ENCODE results near the gene ELOVL6. TPM values are rescaled to one million over a fixed set of nuclear protein-coding genes. Genes with fewer than 3 reads are reported as not detected.

The ELOVL6 gene
- polyA plus RNA-seq, 3 donors from 2014 or later = 2.6 to 9.1 (median 7.3) TPM

GRCh38 chr4:110033355-110034025 is 164.9 kb downstream of the ELOVL6 start:
- H3K4me3 Mint-ChIP-seq = peak overlapping the region in 2 of 5 donors; percentile 3 to 41
- peaks cover 0 to 4% (median 0%) of the 10 kb centered on the region in 3 donors for H3K36me3 Mint-ChIP-seq
- H3K27me3 Mint-ChIP-seq (ENCODE audit: low read depth in 3 of 3) = peaks cover 2 to 5% (median 3%) of the 10 kb centered on the region in 3 donors
- H3K4me1 Mint-ChIP-seq = peaks cover 9 to 13% of the 10 kb centered on the region in 2 donors
- H3K27ac Mint-ChIP-seq = no peak overlapping the region
- no peak for DNase-seq
- H3K9me3 Mint-ChIP-seq = peaks cover 0 to 4% (median 0%) of the 10 kb centered on the region in 6 donors

DNA sequence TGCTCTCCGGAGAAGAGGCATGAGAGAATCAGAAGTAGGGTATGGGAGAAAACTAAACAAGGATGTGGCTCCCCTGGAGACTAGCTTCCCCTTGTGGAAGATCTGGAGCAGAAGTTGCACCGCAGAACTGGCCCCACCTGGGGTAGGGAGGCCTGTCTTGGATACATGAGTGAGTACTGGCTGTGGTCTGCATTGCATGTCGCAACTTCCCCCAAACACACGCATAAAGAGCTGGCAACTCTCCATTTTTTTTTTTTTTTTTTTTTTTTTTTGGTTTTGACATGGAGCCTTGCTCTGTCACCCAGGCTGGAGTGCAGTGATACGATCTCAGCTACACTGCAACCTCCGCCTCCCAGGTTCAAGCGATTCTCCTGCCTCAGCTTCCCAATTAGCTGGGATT is 165.8 kb downstream of the ELOVL6 start:
- peaks cover 0 to 4% (median 0%) of the 10 kb centered on the region in 6 donors for H3K9me3 Mint-ChIP-seq
- peaks cover 9 to 13% of the 10 kb centered on the region in 2 donors for H3K4me1 Mint-ChIP-seq
- H3K27ac Mint-ChIP-seq = no peak overlapping the region
- DNase-seq = no peak
- H3K36me3 Mint-ChIP-seq = peaks cover 0 to 4% (median 0%) of the 10 kb centered on the region in 3 donors
- peaks cover 2 to 5% (median 3%) of the 10 kb centered on the region in 3 donors for H3K27me3 Mint-ChIP-seq (ENCODE audit: low read depth in 3 of 3)
- no peak overlapping the region for H3K4me3 Mint-ChIP-seq

DNA sequence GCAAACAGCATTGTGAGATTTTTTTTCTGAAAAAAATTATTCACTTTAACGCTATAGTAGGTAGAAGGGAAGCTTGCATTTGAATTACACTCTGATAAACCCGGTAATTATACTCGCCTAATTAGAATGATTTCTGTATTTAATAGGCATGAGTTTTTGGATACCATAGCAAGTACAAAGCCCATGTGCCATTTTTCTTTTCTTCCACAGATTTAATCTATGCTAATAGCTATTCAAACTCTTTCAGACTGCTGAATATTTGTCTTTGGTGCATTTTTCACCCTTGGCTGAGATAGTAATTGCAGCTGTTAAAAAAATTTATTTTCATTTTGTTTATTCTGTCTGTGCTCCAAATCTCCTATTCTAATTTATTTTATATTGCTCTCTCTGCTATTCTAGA is 172.7 kb downstream of the ELOVL6 start:
- H3K4me3 Mint-ChIP-seq = no peak overlapping the region
- H3K27me3 Mint-ChIP-seq (ENCODE audit: low read depth in 3 of 3) = peaks cover 2% of the 10 kb centered on the region in 3 donors
- DNase-seq = no peak

DNA sequence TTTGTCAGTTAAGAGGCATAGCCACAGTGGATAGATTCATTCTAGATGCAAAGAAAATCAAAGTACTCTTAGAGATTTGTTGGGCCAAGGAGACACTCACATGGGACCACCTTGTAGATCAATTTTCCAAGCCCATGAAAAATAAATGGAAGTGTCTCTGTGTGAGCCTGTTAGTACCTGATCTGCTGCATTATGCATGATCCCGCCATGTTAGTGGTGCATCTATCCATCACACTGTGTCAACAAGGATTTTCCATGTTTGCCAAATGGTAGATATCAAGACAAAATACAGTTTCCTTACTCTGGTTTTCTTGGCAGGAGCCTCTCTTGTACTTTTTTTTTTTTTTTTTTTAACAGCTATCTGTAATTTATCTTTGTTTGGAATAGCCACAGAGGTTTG is 173.4 kb downstream of the ELOVL6 start:
- H3K36me3 Mint-ChIP-seq = no peaks in the 10 kb centered on the region
- no peak for DNase-seq
- no peak overlapping the region for H3K4me3 Mint-ChIP-seq
- peaks cover 2% of the 10 kb centered on the region in 3 donors for H3K27me3 Mint-ChIP-seq (ENCODE audit: low read depth in 3 of 3)
- no peak overlapping the region for H3K27ac Mint-ChIP-seq
- H3K9me3 Mint-ChIP-seq = no peaks in the 10 kb centered on the region
- no peaks in the 10 kb centered on the region for H3K4me1 Mint-ChIP-seq

More for the DNA sequence above, 172.7 kb downstream of the ELOVL6 start:
- no peaks in the 10 kb centered on the region for H3K9me3 Mint-ChIP-seq
- H3K36me3 Mint-ChIP-seq = no peaks in the 10 kb centered on the region
- H3K4me1 Mint-ChIP-seq = no peaks in the 10 kb centered on the region
- H3K27ac Mint-ChIP-seq = no peak overlapping the region

- Mint-ChIP-seq H3K36me3 (no peaks in the 10 kb centered on the region), H3K27ac (no peak overlapping the region), H3K9me3 (no peaks in the 10 kb centered on the region), H3K4me3 (no peak overlapping the region), H3K27me3 (ENCODE audit: low read depth in 3 of 3) (peaks cover 0 to 4% (median 2%) of the 10 kb centered on the region in 3 donors), H3K4me1 (no peaks in the 10 kb centered on the region)
- no peak for DNase-seq
Observed at GRCh38 chr4:110022457-110022856, 176.0 kb downstream of the ELOVL6 start.

- Mint-ChIP-seq H3K27me3 (ENCODE audit: low read depth in 3 of 3) (peaks cover 0 to 4% (median 2%) of the 10 kb centered on the region in 3 donors), H3K9me3 (no peaks in the 10 kb centered on the region), H3K27ac (no peak overlapping the region), H3K4me1 (no peaks in the 10 kb centered on the region), H3K36me3 (no peaks in the 10 kb centered on the region), H3K4me3 (no peak overlapping the region)
- no peak for DNase-seq
Observed at GRCh38 chr4:110020646-110021443, 177.6 kb downstream of the ELOVL6 start.

- no peak overlapping the region for H3K27ac Mint-ChIP-seq
- no peaks in the 10 kb centered on the region for H3K9me3 Mint-ChIP-seq
- DNase-seq = no peak
- H3K4me3 Mint-ChIP-seq = no peak overlapping the region
- H3K27me3 Mint-ChIP-seq (ENCODE audit: low read depth in 3 of 3) = peaks cover 0 to 4% (median 2%) of the 10 kb centered on the region in 3 donors
- H3K4me1 Mint-ChIP-seq = no peaks in the 10 kb centered on the region
- no peaks in the 10 kb centered on the region for H3K36me3 Mint-ChIP-seq
Observed at GRCh38 chr4:110020139-110020538, 178.3 kb downstream of the ELOVL6 start.

DNA sequence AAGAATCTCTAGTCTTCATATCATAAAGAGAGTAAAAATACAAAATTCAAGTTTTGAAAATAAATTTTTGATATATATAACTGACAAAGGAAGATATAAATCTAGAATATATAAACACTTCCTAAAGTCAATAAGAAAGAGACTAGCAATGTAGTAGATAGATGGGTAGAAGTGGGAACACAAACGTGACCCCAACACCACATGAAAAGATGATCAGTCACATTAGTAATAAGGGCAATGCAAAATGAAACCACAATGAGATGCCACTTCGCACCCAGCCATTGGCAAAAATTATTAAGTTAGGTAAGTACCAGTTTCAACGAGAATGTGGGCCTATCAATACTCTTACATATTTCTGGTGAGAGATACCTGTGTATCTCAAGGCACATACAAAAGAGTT is 179.3 kb downstream of the ELOVL6 start:
- Mint-ChIP-seq H3K27me3 (ENCODE audit: low read depth in 3 of 3) (peaks cover 0 to 4% (median 4%) of the 10 kb centered on the region in 3 donors), H3K9me3 (no peaks in the 10 kb centered on the region), H3K27ac (no peak overlapping the region), H3K36me3 (no peaks in the 10 kb centered on the region), H3K4me1 (no peaks in the 10 kb centered on the region), H3K4me3 (no peak overlapping the region)
- DNase-seq = no peak

GRCh38 chr4:110014233-110014632 is 184.2 kb downstream of the ELOVL6 start:
- Mint-ChIP-seq H3K27ac (no peak overlapping the region), H3K4me3 (no peak overlapping the region), H3K4me1 (no peaks in the 10 kb centered on the region), H3K9me3 (no peaks in the 10 kb centered on the region), H3K36me3 (no peaks in the 10 kb centered on the region), H3K27me3 (ENCODE audit: low read depth in 3 of 3) (peaks cover 0 to 4% (median 2%) of the 10 kb centered on the region in 3 donors)
- DNase-seq = no peak

DNA sequence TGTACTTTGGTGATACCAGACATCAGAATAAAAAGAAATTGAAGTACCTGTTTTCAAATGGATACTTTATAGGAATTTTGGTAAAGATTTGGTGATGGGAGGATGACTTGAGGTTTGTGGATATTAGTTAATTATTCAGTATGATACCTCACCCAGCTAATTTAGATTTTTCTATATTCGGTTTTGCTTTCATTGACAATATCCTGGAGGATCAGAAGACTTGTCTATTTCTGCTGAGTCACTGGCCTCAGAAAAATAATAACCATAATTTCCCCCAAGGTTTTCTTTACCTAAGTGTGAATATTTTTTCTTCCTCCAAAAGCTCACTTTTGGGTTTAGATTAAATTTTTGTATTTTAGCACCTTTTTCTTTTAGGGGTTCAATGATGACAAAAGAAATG is 185.5 kb downstream of the ELOVL6 start:
- peaks cover 0 to 4% of the 10 kb centered on the region in 2 donors for H3K4me1 Mint-ChIP-seq
- no peak overlapping the region for H3K27ac Mint-ChIP-seq
- H3K4me3 Mint-ChIP-seq = no peak overlapping the region
- no peaks in the 10 kb centered on the region for H3K9me3 Mint-ChIP-seq
- H3K36me3 Mint-ChIP-seq = no peaks in the 10 kb centered on the region
- DNase-seq = no peak
- H3K27me3 Mint-ChIP-seq (ENCODE audit: low read depth in 3 of 3) = peaks cover 0 to 4% (median 0%) of the 10 kb centered on the region in 3 donors

DNA sequence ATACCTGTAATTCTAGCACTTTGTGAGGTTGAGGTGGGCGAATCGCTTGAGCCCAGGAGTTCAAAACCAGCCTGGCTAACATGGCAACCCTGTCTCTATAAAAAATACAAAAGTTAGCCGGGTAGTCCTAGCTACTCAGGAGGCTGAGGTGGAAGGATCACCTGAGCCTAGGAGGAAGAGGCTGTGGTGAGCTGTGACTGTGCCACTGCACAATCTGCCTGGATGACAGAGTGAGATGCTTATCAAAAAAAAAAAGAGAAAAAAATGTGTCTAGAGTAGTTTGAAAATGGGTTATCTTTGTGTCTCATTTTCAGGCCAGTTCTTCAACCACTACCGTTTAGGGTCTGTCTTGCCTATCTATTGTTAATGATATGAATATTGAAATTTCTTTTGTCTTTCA is 187.6 kb downstream of the ELOVL6 start:
- no peaks in the 10 kb centered on the region for H3K36me3 Mint-ChIP-seq
- peaks cover 0 to 6% of the 10 kb centered on the region in 2 donors for H3K4me1 Mint-ChIP-seq
- H3K9me3 Mint-ChIP-seq = no peaks in the 10 kb centered on the region
- H3K27ac Mint-ChIP-seq = no peak overlapping the region
- H3K4me3 Mint-ChIP-seq = no peak overlapping the region
- H3K27me3 Mint-ChIP-seq (ENCODE audit: low read depth in 3 of 3) = peaks cover 0 to 4% (median 0%) of the 10 kb centered on the region in 3 donors
- no peak for DNase-seq

- Mint-ChIP-seq H3K4me1 (peaks cover 0 to 6% of the 10 kb centered on the region in 2 donors), H3K36me3 (no peaks in the 10 kb centered on the region), H3K27me3 (ENCODE audit: low read depth in 3 of 3) (peaks cover 0 to 4% (median 0%) of the 10 kb centered on the region in 3 donors), H3K4me3 (no peak overlapping the region), H3K27ac (peak overlapping the region in 1 of 6 donors; percentile 36), H3K9me3 (no peaks in the 10 kb centered on the region)
- DNase-seq = no peak
Observed at GRCh38 chr4:110009550-110009949, 188.9 kb downstream of the ELOVL6 start.

GRCh38 chr4:110008540-110008939 is 189.9 kb downstream of the ELOVL6 start:
- H3K4me1 Mint-ChIP-seq = peaks cover 0 to 6% of the 10 kb centered on the region in 2 donors
- H3K27me3 Mint-ChIP-seq (ENCODE audit: low read depth in 3 of 3) = peaks cover 0 to 2% (median 0%) of the 10 kb centered on the region in 3 donors
- no peaks in the 10 kb centered on the region for H3K36me3 Mint-ChIP-seq
- no peak for DNase-seq
- H3K4me3 Mint-ChIP-seq = no peak overlapping the region
- no peak overlapping the region for H3K27ac Mint-ChIP-seq
- no peaks in the 10 kb centered on the region for H3K9me3 Mint-ChIP-seq

DNA sequence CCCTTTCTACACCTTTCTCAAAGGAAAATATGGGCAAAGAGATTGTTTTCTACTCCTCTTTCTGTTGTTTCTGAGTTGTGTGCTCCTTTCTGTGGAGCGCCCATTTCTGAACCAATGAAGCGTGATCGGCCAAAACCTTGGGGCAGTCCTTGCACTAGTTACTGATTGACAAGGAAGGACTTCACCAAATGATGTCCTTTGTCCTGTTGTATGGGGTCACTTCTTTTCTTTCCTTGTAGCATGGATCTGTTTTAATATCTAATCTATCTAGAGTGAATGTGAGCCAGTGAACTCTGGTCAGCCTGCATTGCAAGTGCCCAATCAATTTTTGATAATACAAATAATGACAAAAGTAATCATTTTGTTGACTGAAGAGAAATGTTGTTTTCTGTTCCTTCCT is 191.2 kb downstream of the ELOVL6 start:
- Mint-ChIP-seq H3K27ac (no peak overlapping the region), H3K27me3 (ENCODE audit: low read depth in 3 of 3) (peaks cover 0 to 2% (median 2%) of the 10 kb centered on the region in 3 donors), H3K36me3 (no peaks in the 10 kb centered on the region), H3K4me3 (no peak overlapping the region), H3K9me3 (no peaks in the 10 kb centered on the region), H3K4me1 (peaks cover 0 to 6% of the 10 kb centered on the region in 2 donors)
- DNase-seq = no peak

All from immature natural killer cell (primary cell).